GM23248 (cell line): ENCODE measurements around the gene DGKI. TPM values are rescaled to one million over a fixed set of nuclear protein-coding genes. Genes with fewer than 3 reads are reported as not detected.

Experiments
- DNase-seq: peaks from one replicate; pipeline ENCODE4 v3.0.0-alpha.2; 2015
- H2AFZ ChIP-seq: fragments of 200-600 bp; sonication (generic); 2 replicates; pipeline ENCODE4 v1.6.1; 2016; ENCODE audit warnings: antibody characterized with exemption
- H3F3A ChIP-seq: fragments of 200-600 bp; sonication (generic); 2 replicates; pipeline ENCODE4 v1.6.1; 2016; ENCODE audit warnings: mild to moderate bottlenecking, antibody characterized with exemption, mixed run types; ENCODE audit not compliant: insufficient read depth
- H3K27ac ChIP-seq: fragments of 200-600 bp; sonication (generic); 2 replicates; pipeline ENCODE4 v1.5.1; 2016; ENCODE audit warnings: mild to moderate bottlenecking
- H3K27me3 ChIP-seq: fragments of 200-600 bp; sonication (generic); replicated peaks from 2 replicates; pipeline ENCODE4 v1.6.1; 2016; ENCODE audit warnings: mild to moderate bottlenecking; ENCODE audit not compliant: insufficient read depth
- H3K36me3 ChIP-seq: fragments of 200-600 bp; sonication (generic); 2 replicates; pipeline ENCODE4 v1.6.1; 2016; ENCODE audit warnings: low read depth, mild to moderate bottlenecking
- H3K4me1 ChIP-seq: fragments of 200-600 bp; sonication (generic); 2 replicates; pipeline ENCODE4 v1.6.1; 2016; ENCODE audit warnings: mild to moderate bottlenecking; ENCODE audit not compliant: insufficient read depth
- H3K4me2 ChIP-seq: fragments of 200-600 bp; sonication (generic); one replicate; pipeline ENCODE4 v1.6.1; 2016; ENCODE audit warnings: mild to moderate bottlenecking; ENCODE audit not compliant: unreplicated experiment
- H3K4me3 ChIP-seq: fragments of 200-600 bp; sonication (generic); 2 replicates; pipeline ENCODE4 v1.5.1; 2016; ENCODE audit warnings: mild to moderate bottlenecking
- H3K79me2 ChIP-seq: fragments of 200-600 bp; sonication (generic); 2 replicates; pipeline ENCODE4 v1.6.1; 2016; ENCODE audit warnings: mild to moderate bottlenecking; ENCODE audit not compliant: insufficient read depth
- H3K9ac ChIP-seq: fragments of 200-600 bp; sonication (generic); 2 replicates; pipeline ENCODE4 v1.6.1; 2016; ENCODE audit warnings: mild to moderate bottlenecking
- H3K9me2 ChIP-seq: fragments of 200-600 bp; sonication (generic); 2 replicates; pipeline ENCODE4 v1.6.1; 2016; ENCODE audit warnings: mixed run types, mild to moderate bottlenecking, moderate library complexity; ENCODE audit not compliant: insufficient read depth
- H3K9me3 ChIP-seq: fragments of 200-600 bp; sonication (generic); one replicate; pipeline ENCODE4 v1.6.1; 2017; ENCODE audit warnings: low read depth
- H4K20me1 ChIP-seq: fragments of 200-600 bp; sonication (generic); 2 replicates; pipeline ENCODE4 v1.6.0; 2016; ENCODE audit not compliant: insufficient read depth
- EZH2 ChIP-seq: fragments of 200-600 bp; sonication (generic); IDR thresholded peaks from 2 replicates; pipeline ENCODE4 v1.6.1; 2018; ENCODE audit warnings: antibody characterized with exemption, mild to moderate bottlenecking; ENCODE audit not compliant: insufficient read depth, poor library complexity, severe bottlenecking
- EZH2phosphoT487 ChIP-seq: fragments of 200-600 bp; sonication (generic); IDR thresholded peaks from 2 replicates; pipeline ENCODE4 v1.6.1; 2018; ENCODE audit warnings: antibody characterized with exemption, moderate library complexity, mild to moderate bottlenecking, low read depth; ENCODE audit not compliant: insufficient read depth
- WGBS, 2 experiments: methylation state at CpG; one replicate each; pipeline ENCODE4 v1.1.6; 2015 to 2017; ENCODE audit warnings: low lambda C conversion rate in 2 of 2, low coverage in 1 of 2; ENCODE audit errors: missing lambda C conversion rate in 2 of 2; 5-methylcytosine and 5-hydroxymethylcytosine counted together
- in situ Hi-C: fragments of 300-500 bp; cut with MboI; formaldehyde crosslinking; loops from 2 replicates; pipeline ENCODE4 v1.15.0; 2020
- polyA plus RNA-seq: library from polyadenylated mRNA; unstranded; fragments of >200 nt; fragmentation: Nextera tagmentation; extraction: Ambion mirVana; gene quantifications from 2 replicates; pipeline ENCODE4 v1.2.1, GENCODE V29; 2016
- total RNA-seq: library from RNA; depleted of rRNA; stranded (reverse); fragments of >200 nt; shearing (Covaris generic); gene quantifications from 2 replicates; pipeline ENCODE4 v1.2.3, GENCODE V29; 2014

Gene DGKI
- total and polyA plus RNA-seq, 2 experiments from 2014 or later: 5.4 to 25.9 TPM

DNA sequence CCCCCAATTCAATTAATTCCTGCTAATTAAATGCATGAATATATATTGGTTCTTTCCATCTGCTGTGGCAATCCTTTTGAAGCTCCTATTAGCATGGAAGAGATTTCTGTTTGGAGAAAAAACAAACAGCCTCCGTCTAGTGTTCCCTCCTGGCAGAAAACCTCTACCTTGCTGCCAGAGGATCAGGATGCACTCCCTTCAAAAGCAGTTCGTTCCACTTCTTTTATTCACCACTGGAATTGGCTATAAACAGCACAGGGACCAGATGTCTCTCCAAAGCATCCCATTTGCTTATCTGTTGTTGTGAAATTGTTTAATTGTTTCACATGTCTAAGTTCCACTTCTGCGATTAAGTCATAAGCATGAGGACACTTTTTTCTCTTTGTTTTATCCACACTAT lies 425.4 kb downstream of the DGKI start:
- H3F3A ChIP-seq: no peaks in the 10 kb centered on the region; the same call in 1 of the 2 replicates
- DNase-seq: no peak
- H3K79me2 ChIP-seq: no peaks in the 10 kb centered on the region
- no peaks in the 10 kb centered on the region for H3K36me3 ChIP-seq
- H3K9me3 ChIP-seq: no peaks in the 10 kb centered on the region
- no peak overlapping the region for H3K4me3 ChIP-seq
- no peaks in the 10 kb centered on the region for H3K9me2 ChIP-seq
- in situ Hi-C loops: no loop called here
- WGBS, 2 experiments: 26 to 34% methylated on average over 3 of the region's 3 CpGs
- no peaks in the 10 kb centered on the region for H4K20me1 ChIP-seq
- peaks cover 7% of the 10 kb centered on the region; the same call in 1 of the 2 replicates for H3K4me1 ChIP-seq
- no peak overlapping the region for H3K27ac ChIP-seq
- TF ChIP-seq EZH2phosphoT487 (no peak), EZH2 (no peak)
- no peaks in the 10 kb centered on the region for H3K27me3 ChIP-seq
- H2AFZ ChIP-seq: no peak overlapping the region
- no peak overlapping the region for H3K4me2 ChIP-seq
- no peak overlapping the region for H3K9ac ChIP-seq

DNA sequence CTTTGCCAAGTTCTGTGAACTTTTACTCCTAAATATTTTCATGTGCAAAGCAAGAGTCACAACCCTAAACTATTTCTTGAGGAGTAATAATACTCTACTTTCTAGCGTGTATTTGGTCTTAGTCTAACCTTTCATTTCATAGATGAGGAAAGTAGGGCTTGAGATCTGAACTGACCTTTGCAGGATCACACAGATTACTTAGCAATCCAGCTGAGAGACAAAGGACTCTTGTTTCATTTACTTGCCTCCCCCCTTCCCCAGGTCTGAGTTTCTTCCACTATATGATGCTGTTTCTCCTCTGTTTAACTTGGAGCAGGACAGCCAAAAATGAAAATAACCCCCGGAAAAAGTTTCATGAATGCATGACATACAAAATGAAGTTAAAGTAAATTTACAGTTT lies 427.9 kb downstream of the DGKI start:
- H3K79me2 ChIP-seq: no peaks in the 10 kb centered on the region
- no peaks in the 10 kb centered on the region for H3K9me3 ChIP-seq
- DNase-seq: no peak
- H3K9me2 ChIP-seq: no peaks in the 10 kb centered on the region
- H3K36me3 ChIP-seq: no peaks in the 10 kb centered on the region
- in situ Hi-C loops: no loop called here
- H3K9ac ChIP-seq: no peak overlapping the region
- H3F3A ChIP-seq: no peaks in the 10 kb centered on the region; the same call in 1 of the 2 replicates
- TF ChIP-seq EZH2 (no peak), EZH2phosphoT487 (no peak)
- H3K27me3 ChIP-seq: no peaks in the 10 kb centered on the region
- no peak overlapping the region for H2AFZ ChIP-seq
- peaks cover 7% of the 10 kb centered on the region; the same call in 1 of the 2 replicates for H3K4me1 ChIP-seq
- no peak overlapping the region for H3K27ac ChIP-seq
- H3K4me2 ChIP-seq: no peak overlapping the region
- H3K4me3 ChIP-seq: no peak overlapping the region
- no peaks in the 10 kb centered on the region for H4K20me1 ChIP-seq
- WGBS, 2 experiments: 58 to 61% methylated on average over 2 of the region's 2 CpGs

DNA sequence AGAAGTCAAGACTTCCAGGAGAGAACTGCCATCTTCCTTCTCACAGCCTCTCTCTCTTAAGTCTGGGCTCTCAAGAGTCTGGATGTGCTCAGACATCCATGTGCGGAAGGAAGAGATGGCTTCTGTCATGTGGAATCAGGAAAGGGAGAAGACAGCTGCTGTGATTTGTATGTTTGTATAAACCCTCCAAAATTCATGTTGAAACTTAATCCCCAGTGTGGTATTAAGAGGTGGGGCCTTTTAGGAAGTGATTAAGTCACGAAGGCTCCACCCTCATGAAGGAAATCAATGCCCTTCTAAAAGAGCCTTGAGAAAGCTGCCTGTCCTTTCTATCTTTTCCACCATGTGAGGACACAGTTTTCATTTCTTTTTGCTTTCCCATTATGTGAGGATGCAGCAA lies 429.3 kb downstream of the DGKI start:
- peak; percentile 15 for DNase-seq
- H4K20me1 ChIP-seq: no peaks in the 10 kb centered on the region
- H3K9ac ChIP-seq: no peak overlapping the region
- no peak overlapping the region for H3K4me2 ChIP-seq
- in situ Hi-C loops: no loop called here
- no peaks in the 10 kb centered on the region for H3K79me2 ChIP-seq
- no peaks in the 10 kb centered on the region for H3K9me2 ChIP-seq
- no peaks in the 10 kb centered on the region for H3K36me3 ChIP-seq
- H3F3A ChIP-seq: no peaks in the 10 kb centered on the region; the same call in 1 of the 2 replicates
- H3K27ac ChIP-seq: no peak overlapping the region
- H3K4me1 ChIP-seq: no peaks in the 10 kb centered on the region
- no peaks in the 10 kb centered on the region for H3K9me3 ChIP-seq
- H3K27me3 ChIP-seq: no peaks in the 10 kb centered on the region
- no peak overlapping the region for H2AFZ ChIP-seq
- WGBS, 2 experiments: 46 to 55% methylated on average over 2 of the region's 2 CpGs
- H3K4me3 ChIP-seq: no peak overlapping the region
- TF ChIP-seq EZH2 (no peak), EZH2phosphoT487 (no peak)

DNA sequence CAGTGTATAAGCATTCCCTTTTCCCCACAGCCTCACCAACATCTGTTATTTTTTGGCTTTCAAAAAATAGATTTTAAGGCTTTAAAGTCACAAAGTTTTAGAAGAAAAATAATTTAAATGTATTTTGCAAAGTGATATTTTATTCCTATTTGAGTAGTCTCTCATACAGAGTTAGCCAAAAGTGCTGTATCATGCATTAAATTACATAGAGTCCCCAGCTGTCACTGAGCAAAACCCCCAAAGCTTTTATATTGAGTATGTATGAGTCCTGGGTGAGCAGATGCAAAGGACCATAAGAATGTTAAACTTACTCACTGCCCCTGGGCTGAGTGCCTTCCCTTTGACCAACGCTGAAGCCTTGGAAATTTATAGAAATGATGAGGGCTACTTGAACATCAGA lies 432.9 kb downstream of the DGKI start:
- Histone ChIP-seq H4K20me1 (no peaks in the 10 kb centered on the region), H3K27me3 (no peaks in the 10 kb centered on the region)
- TF ChIP-seq EZH2 (no peak), EZH2phosphoT487 (no peak)

DNA sequence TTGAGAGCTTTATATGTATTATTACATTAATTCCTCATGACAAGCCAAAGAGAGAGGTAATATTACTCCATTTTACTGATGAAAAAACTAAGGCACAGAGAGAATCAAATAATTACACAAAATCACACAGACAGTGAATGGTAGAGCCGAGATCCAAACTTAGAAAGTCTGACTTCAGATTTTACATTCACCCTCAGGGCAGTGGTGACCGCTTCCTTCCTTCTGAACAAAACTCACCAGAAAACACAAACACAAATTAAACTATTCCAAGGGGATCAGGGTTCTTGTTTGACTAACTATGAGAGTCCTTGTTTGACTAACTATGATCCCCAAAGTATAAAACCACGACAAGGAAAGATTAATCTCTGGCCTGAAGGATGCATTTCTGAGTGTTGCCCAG lies 435.3 kb downstream of the DGKI start:
- peaks cover 6% of the 10 kb centered on the region; the same call in 1 of the 2 replicates for H3K4me1 ChIP-seq
- no peaks in the 10 kb centered on the region; the same call in 1 of the 2 replicates for H3F3A ChIP-seq
- no peak overlapping the region for H3K4me3 ChIP-seq
- TF ChIP-seq EZH2phosphoT487 (no peak), EZH2 (no peak)
- H3K79me2 ChIP-seq: no peaks in the 10 kb centered on the region
- H3K4me2 ChIP-seq: no peak overlapping the region
- no peaks in the 10 kb centered on the region for H3K27me3 ChIP-seq
- no peak for DNase-seq
- no peaks in the 10 kb centered on the region for H3K9me2 ChIP-seq
- H2AFZ ChIP-seq: no peak overlapping the region
- in situ Hi-C loops: no loop called here
- H3K9me3 ChIP-seq: no peaks in the 10 kb centered on the region
- 71 to 77% methylated on average over 3 of the region's 3 CpGs for WGBS, 2 experiments
- no peaks in the 10 kb centered on the region for H4K20me1 ChIP-seq
- H3K9ac ChIP-seq: no peak overlapping the region
- no peak overlapping the region for H3K27ac ChIP-seq
- H3K36me3 ChIP-seq: 0 out of 2 replicates have a peak, but pooled peaks cover 7% of the 10 kb centered on the region

More for the DNA sequence above, 432.9 kb downstream of the DGKI start:
- H3K4me2 ChIP-seq: no peak overlapping the region
- H3K9ac ChIP-seq: no peak overlapping the region
- no peaks in the 10 kb centered on the region for H3K9me3 ChIP-seq
- DNase-seq: no peak
- no peak overlapping the region for H3K27ac ChIP-seq
- H3K4me1 ChIP-seq: no peaks in the 10 kb centered on the region
- no peak overlapping the region for H3K4me3 ChIP-seq
- H3K79me2 ChIP-seq: no peaks in the 10 kb centered on the region
- no peak overlapping the region for H2AFZ ChIP-seq
- H3K36me3 ChIP-seq: no peaks in the 10 kb centered on the region
- no peaks in the 10 kb centered on the region for H3K9me2 ChIP-seq
- 56% methylated on average over 1 of the region's 1 CpG for WGBS, 2 experiments
- in situ Hi-C loops: no loop called here
- H3F3A ChIP-seq: no peaks in the 10 kb centered on the region; the same call in 1 of the 2 replicates
